ENCODE measurements around the gene MEGF11. TPM values are rescaled to one million over a fixed set of nuclear protein-coding genes. Genes with fewer than 3 reads are reported as not detected.

Gene MEGF11
- total RNA-seq, 6 experiments from 2014 or later, result not detected

GRCh38 chr15:66291816-66292570 is 38.4 kb upstream of the MEGF11 start:
- Histone ChIP-seq H3K4me3 (no peak overlapping the region), H3K36me3 (no peaks in the 10 kb centered on the region), H3K27ac (no peak overlapping the region), H3K27me3 (no peaks in the 10 kb centered on the region), H3K9me3 (no peaks in the 10 kb centered on the region), H3K4me1 (peaks cover 0 to 18% (median 0%) of the 10 kb centered on the region in 4 donors)
- TF ChIP-seq CTCF (IDR thresholded peaks at IDR 0.05) (no peak), POLR2A (IDR thresholded peaks at IDR 0.05) (no peak)
- ATAC-seq, result no peak
- intact Hi-C loops (cut with DNase I), result loop anchor here in 1 of 2 donors (10.0 kb wide), 1 partner anchor 203 kb away; the partner anchor contains the start of gene SNAPC5
- no peak for DNase-seq
- 85% methylated on average over 5 of the region's 6 CpGs for WGBS (ENCODE audit: insufficient coverage, low coverage, low lambda C conversion rate, missing lambda C conversion rate)

GRCh38 chr15:66290518-66290917 is 37.0 kb upstream of the MEGF11 start:
- ATAC-seq, result no peak
- TF ChIP-seq POLR2A (IDR thresholded peaks at IDR 0.05) (no peak), CTCF (IDR thresholded peaks at IDR 0.05) (no peak)
- DNase-seq, result no peak
- H3K36me3 ChIP-seq, result no peaks in the 10 kb centered on the region
- no peaks in the 10 kb centered on the region for H3K27me3 ChIP-seq
- no peak overlapping the region for H3K27ac ChIP-seq
- peaks cover 0 to 18% (median 0%) of the 10 kb centered on the region in 4 donors for H3K4me1 ChIP-seq
- no peaks in the 10 kb centered on the region for H3K9me3 ChIP-seq
- H3K4me3 ChIP-seq, result no peak overlapping the region
- intact Hi-C loops (cut with DNase I), result loop anchor here in 1 of 2 donors (10.0 kb wide), 1 partner anchor 204 kb away; the partner anchor contains the start of gene SNAPC5

- H3K4me3 ChIP-seq, result no peak overlapping the region
- no peaks in the 10 kb centered on the region for H3K9me3 ChIP-seq
- no peak for TF ChIP-seq CTCF (IDR thresholded peaks at IDR 0.05)
- TF ChIP-seq POLR2A (IDR thresholded peaks at IDR 0.05), result no peak
- no peaks in the 10 kb centered on the region for H3K36me3 ChIP-seq
- WGBS (ENCODE audit: insufficient coverage, low coverage, low lambda C conversion rate, missing lambda C conversion rate), result 83% methylated on average over 2 of the region's 3 CpGs
- intact Hi-C loops (cut with DNase I), result loop anchor here in 1 of 2 donors (10.0 kb wide), 1 partner anchor 205 kb away; the partner anchor contains the start of gene SNAPC5
- H3K27ac ChIP-seq, result no peak overlapping the region
- ATAC-seq (no peak), DNase-seq (no peak)
- H3K4me1 ChIP-seq, result peaks cover 0 to 16% (median 0%) of the 10 kb centered on the region in 4 donors
- H3K27me3 ChIP-seq, result no peaks in the 10 kb centered on the region
These were observed 36.5 kb upstream of the MEGF11 start for GRCh38 chr15:66290007-66290406.

- Histone ChIP-seq H3K27ac (no peak overlapping the region), H3K9me3 (no peaks in the 10 kb centered on the region), H3K36me3 (no peaks in the 10 kb centered on the region), H3K4me3 (no peak overlapping the region), H3K27me3 (no peaks in the 10 kb centered on the region), H3K4me1 (peaks cover 0 to 8% (median 0%) of the 10 kb centered on the region in 4 donors)
- DNase-seq, result no peak
- ATAC-seq, result no peak
- TF ChIP-seq POLR2A (IDR thresholded peaks at IDR 0.05) (no peak), CTCF (IDR thresholded peaks at IDR 0.05) (no peak)
- 68% methylated on average over 6 of the region's 6 CpGs for WGBS (ENCODE audit: insufficient coverage, low coverage, low lambda C conversion rate, missing lambda C conversion rate)
- intact Hi-C loops (cut with DNase I), result loop anchor here in 1 of 2 donors (10.0 kb wide), 1 partner anchor 304 kb away; no protein-coding TSS in a partner anchor
These were observed 35.1 kb upstream of the MEGF11 start for GRCh38 chr15:66288551-66289185.

Data from right lobe of liver (tissue), 6 donors.